ENCODE results near the gene PIK3R1. TPM values are rescaled to one million over a fixed set of nuclear protein-coding genes. Genes with fewer than 3 reads are reported as not detected.

The PIK3R1 gene
- total RNA-seq, 2 experiments from 2014 or later, result 61.1 to 65.0 TPM

DNA sequence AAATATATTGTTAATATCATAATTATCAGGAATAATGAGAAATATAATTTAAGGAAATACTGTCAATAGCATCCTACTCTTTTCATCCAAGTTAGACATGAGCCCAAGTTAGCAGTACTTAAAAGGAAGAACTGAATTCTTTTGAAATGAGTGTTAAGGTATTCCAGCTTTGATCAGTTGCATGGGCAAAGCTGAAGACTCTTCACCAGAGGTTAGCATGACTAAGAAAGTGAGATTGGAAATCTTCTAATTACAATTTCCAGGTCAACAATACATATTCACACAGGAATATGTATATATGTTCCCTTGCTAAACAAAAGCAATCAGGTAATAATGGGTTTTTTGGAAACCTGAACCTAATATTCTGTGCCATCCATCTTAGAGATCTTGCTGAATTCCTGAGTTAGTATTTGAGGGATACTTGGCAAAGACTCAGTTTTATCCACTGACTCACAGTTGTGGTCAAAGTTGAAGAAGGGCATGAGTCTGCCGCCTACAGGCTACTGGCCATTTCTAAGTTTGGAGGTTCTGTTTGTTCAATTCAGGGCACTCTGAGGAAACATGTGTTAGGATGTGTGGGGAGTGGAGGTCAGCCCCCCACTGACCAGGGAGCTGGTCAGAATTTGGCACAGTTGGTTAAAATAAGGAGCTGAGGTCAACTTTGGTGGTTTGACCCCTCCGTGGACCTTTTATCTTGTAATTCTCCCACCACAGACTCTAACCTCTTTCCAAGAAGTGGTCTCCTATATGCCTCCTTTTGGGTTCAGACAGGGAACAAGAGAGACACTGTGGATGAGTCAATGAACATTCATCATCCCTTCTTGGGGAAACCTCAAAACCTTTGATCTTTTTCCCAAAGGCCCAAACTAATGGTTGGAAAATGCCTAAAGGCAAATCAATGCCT, 118.3 kb downstream of the PIK3R1 start:
- H3K27ac Mint-ChIP-seq, result no peak overlapping the region
- DNase-seq (no peak), ATAC-seq (no peak)
- POLR2A ChIA-PET, result no interaction called here
- peaks cover 5% of the 10 kb centered on the region for H3K27me3 Mint-ChIP-seq (ENCODE audit: low read depth)
- peaks cover 18% of the 10 kb centered on the region for H3K4me1 Mint-ChIP-seq (ENCODE audit: low read depth)
- no peak overlapping the region for H3K4me3 Mint-ChIP-seq
- H3K36me3 Mint-ChIP-seq (ENCODE audit: low read depth), result no peaks in the 10 kb centered on the region
- CTCF ChIA-PET, result interaction anchor here (1.4 kb wide), 1 partner anchor 230 kb away, joined by 3 read pairs; no protein-coding TSS in a partner anchor
- H3K9me3 Mint-ChIP-seq (ENCODE audit: insufficient read depth), result no peaks in the 10 kb centered on the region

DNA sequence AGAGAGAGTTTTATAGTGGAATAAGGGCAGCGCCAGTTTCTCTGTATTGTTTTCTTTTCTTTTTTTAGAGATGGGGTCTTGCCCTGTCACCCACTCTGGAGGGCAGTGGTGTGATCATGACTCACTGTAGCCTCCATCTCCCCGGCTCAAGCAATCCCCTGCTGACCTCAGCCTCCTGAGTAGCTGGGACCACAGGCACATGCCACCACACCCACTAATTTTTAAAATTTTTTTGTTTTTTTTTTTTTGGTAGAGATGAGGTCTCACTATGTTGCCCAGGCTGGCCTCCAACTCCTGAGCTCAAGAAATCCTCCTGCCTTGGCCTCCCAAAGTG, 119.0 kb downstream of the PIK3R1 start:
- no peak for DNase-seq
- Mint-ChIP-seq H3K27ac (no peak overlapping the region), H3K4me3 (no peak overlapping the region), H3K27me3 (ENCODE audit: low read depth) (peaks cover 10% of the 10 kb centered on the region), H3K36me3 (ENCODE audit: low read depth) (no peaks in the 10 kb centered on the region), H3K4me1 (ENCODE audit: low read depth) (peaks cover 18% of the 10 kb centered on the region), H3K9me3 (ENCODE audit: insufficient read depth) (no peaks in the 10 kb centered on the region)
- no peak for ATAC-seq
- POLR2A ChIA-PET, result no interaction called here
- CTCF ChIA-PET, result interaction anchor here (1.4 kb wide), 1 partner anchor 230 kb away, joined by 3 read pairs; no protein-coding TSS in a partner anchor

DNA sequence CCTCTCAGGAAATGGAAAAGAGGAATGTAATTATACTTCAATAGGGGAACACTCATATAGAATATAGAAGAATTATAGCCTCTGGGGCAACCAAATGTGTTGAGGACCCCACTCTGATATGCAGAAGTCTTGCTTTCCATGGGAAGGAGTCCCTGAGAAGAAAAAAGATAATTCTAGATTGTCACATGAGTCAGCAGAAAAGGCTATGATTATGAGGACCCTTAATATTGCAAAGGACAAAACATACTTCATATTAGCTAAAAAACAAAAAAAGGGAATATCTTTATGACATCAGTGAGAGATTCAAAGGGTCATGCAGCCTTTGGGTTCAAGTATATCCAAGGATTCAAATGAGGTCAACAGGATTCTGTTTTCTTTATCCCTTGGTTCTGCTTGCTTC, 119.5 kb downstream of the PIK3R1 start:
- POLR2A ChIA-PET, result no interaction called here
- DNase-seq, result no peak
- CTCF ChIA-PET, result interaction anchor here (1.4 kb wide), 1 partner anchor 229 kb away, joined by 3 read pairs; no protein-coding TSS in a partner anchor
- ATAC-seq, result no peak
- H3K9me3 Mint-ChIP-seq (ENCODE audit: insufficient read depth), result no peaks in the 10 kb centered on the region
- H3K36me3 Mint-ChIP-seq (ENCODE audit: low read depth), result no peaks in the 10 kb centered on the region
- no peak overlapping the region for H3K27ac Mint-ChIP-seq
- H3K4me3 Mint-ChIP-seq, result no peak overlapping the region
- H3K4me1 Mint-ChIP-seq (ENCODE audit: low read depth), result peaks cover 18% of the 10 kb centered on the region
- peaks cover 11% of the 10 kb centered on the region for H3K27me3 Mint-ChIP-seq (ENCODE audit: low read depth)

DNA sequence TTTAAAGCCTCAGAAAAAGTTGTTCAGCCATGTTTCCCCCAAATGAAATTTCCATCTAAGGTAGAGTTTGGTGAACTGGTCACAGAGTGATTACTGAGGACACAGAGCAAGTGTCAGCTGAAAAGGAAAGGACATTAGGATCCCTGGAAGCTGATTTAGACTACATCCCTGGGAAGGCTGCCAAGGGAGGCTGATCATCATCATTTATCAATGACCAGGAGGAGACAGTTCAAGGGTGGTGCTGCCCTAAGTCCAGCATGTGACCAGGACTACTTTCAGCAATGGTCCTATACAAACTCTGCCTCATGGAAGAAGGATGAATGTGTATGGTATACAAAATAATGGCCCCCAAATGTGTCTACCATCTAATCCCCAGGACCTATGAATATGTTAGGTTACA, 120.6 kb downstream of the PIK3R1 start:
- H3K9me3 Mint-ChIP-seq (ENCODE audit: insufficient read depth), result no peaks in the 10 kb centered on the region
- no peak overlapping the region for H3K4me3 Mint-ChIP-seq
- no peaks in the 10 kb centered on the region for H3K36me3 Mint-ChIP-seq (ENCODE audit: low read depth)
- H3K4me1 Mint-ChIP-seq (ENCODE audit: low read depth), result peaks cover 18% of the 10 kb centered on the region
- DNase-seq, result no peak
- H3K27ac Mint-ChIP-seq, result no peak overlapping the region
- POLR2A ChIA-PET, result no interaction called here
- ATAC-seq, result no peak
- CTCF ChIA-PET, result no interaction called here
- H3K27me3 Mint-ChIP-seq (ENCODE audit: low read depth), result peaks cover 14% of the 10 kb centered on the region

DNA sequence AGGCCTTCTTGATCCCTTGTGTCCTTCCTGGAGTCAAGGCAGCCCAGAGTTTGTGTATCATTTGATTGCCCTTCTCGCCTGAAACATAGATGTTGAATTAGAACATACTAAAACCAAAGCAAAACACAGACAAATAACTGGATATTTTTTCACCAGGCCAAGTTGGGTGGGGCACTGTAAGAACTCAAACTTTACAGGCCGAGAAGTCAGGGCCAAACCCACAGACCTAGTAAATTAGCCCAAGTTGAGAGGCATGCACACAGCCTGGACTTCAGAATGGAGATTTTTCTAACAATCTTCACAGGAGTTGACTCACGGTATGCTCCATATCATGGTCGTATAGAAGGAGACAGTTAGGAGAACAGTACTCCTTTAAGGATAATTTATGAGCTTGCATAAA, 121.7 kb downstream of the PIK3R1 start:
- CTCF ChIA-PET, result no interaction called here

DNA sequence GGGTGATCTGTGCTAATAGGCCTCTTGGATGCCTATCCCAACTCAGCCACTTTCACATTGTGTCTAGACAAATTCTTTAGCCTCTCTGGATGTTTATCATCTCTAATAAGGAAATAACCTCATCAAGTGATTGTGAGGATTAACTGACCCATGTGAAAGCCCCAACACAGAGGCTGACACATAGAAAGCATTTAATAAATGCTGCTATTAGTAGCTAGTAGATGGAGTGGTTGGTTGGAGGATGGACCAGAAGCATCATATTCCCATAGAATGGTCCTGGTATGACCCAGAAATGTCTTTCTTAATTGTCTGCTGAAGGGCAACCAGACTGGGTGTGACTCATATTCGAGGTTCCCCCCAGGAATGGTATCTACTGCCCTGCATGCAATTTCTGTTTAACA, 124.4 kb downstream of the PIK3R1 start:
- DNase-seq (no peak), ATAC-seq (no peak)
- H3K4me3 Mint-ChIP-seq, result no peak overlapping the region
- peaks cover 13% of the 10 kb centered on the region for H3K27me3 Mint-ChIP-seq (ENCODE audit: low read depth)
- ChIA-PET POLR2A (no interaction called here), CTCF (no interaction called here)
- no peaks in the 10 kb centered on the region for H3K9me3 Mint-ChIP-seq (ENCODE audit: insufficient read depth)
- no peak overlapping the region for H3K27ac Mint-ChIP-seq
- H3K36me3 Mint-ChIP-seq (ENCODE audit: low read depth), result no peaks in the 10 kb centered on the region
- peaks cover 29% of the 10 kb centered on the region for H3K4me1 Mint-ChIP-seq (ENCODE audit: low read depth)

More for the DNA sequence above, 121.7 kb downstream of the PIK3R1 start:
- POLR2A ChIA-PET, result interaction anchor here (0.6 kb wide), 1 partner anchor 664 kb away, joined by 3 read pairs; no protein-coding TSS in a partner anchor
- Mint-ChIP-seq H3K4me3 (no peak overlapping the region), H3K4me1 (ENCODE audit: low read depth) (peaks cover 17% of the 10 kb centered on the region), H3K27me3 (ENCODE audit: low read depth) (peaks cover 13% of the 10 kb centered on the region), H3K9me3 (ENCODE audit: insufficient read depth) (no peaks in the 10 kb centered on the region), H3K36me3 (ENCODE audit: low read depth) (no peaks in the 10 kb centered on the region), H3K27ac (no peak overlapping the region)
- DNase-seq (no peak), ATAC-seq (no peak)

DNA sequence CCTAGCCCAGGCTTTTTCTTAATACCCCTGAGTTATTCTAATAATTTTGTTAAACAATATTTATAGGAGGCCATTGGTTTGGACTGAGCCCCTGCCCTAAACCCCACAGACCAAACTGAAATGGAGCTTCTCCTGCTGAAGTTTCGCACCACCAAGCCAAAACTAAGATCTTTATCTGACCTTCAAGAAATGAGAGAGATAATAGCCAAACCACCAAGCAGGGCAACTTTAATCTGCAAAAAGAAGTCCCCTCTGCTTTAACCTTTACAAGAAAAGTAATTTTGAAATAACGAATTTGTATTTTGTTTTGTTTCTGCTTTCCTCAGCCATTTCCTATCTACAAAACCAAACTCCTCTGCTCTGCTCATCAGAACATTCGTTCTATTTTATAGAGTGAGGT, 125.5 kb downstream of the PIK3R1 start:
- Mint-ChIP-seq H3K27ac (no peak overlapping the region), H3K36me3 (ENCODE audit: low read depth) (no peaks in the 10 kb centered on the region), H3K9me3 (ENCODE audit: insufficient read depth) (no peaks in the 10 kb centered on the region), H3K4me3 (no peak overlapping the region), H3K27me3 (ENCODE audit: low read depth) (peaks cover 13% of the 10 kb centered on the region), H3K4me1 (ENCODE audit: low read depth) (peaks cover 33% of the 10 kb centered on the region)
- CTCF ChIA-PET, result no interaction called here
- POLR2A ChIA-PET, result no interaction called here
- DNase-seq, result no peak
- ATAC-seq, result no peak

DNA sequence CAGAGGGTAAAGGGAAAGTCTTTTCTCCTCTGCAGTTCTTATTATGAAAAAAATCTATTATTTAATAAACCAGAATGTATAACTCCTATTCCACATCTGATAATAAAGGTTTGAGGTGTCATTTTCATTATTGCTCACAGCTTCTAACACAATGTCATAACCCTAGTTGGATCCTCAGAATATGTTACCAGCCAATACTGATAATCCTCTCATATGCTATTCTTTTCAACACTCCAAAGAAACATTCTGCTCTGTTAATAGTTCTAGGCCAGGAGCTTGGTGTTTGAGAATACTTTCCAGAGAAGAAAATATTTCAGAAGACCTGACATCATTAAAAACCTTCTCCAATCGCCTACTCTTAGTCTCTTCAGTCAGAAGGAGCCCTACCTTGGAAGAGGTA, 127.1 kb downstream of the PIK3R1 start:
- no peak for DNase-seq
- peaks cover 1% of the 10 kb centered on the region for H3K36me3 Mint-ChIP-seq (ENCODE audit: low read depth)
- peaks cover 39% of the 10 kb centered on the region for H3K4me1 Mint-ChIP-seq (ENCODE audit: low read depth)
- POLR2A ChIA-PET, result no interaction called here
- peaks cover 11% of the 10 kb centered on the region for H3K27me3 Mint-ChIP-seq (ENCODE audit: low read depth)
- no peak overlapping the region for H3K4me3 Mint-ChIP-seq
- H3K9me3 Mint-ChIP-seq (ENCODE audit: insufficient read depth), result no peaks in the 10 kb centered on the region
- CTCF ChIA-PET, result interaction anchor here (0.7 to 1.4 kb wide), 5 partner anchors 10 to 100 kb away, joined by 3 read pairs; no protein-coding TSS in a partner anchor
- ATAC-seq, result no peak
- no peak overlapping the region for H3K27ac Mint-ChIP-seq

DNA sequence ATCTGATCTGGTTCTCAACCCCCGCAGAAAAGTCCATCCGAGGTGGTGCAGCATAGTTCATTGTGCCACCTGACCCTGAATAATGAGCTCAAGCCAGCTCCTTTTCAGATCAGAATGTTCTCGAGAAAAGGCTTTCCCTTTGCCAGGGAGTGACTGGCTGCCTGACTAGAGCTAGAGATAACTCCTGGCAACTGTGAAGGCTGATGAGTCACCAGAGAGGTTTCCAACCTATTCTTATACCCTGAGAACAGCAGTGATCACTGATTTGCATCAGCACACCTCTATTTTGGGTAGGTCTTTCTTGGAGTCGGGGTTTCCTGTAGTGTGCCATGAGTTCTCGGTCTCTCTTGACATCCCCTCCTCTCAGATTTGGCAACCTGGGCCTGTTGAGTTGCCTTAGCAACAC, 127.9 kb downstream of the PIK3R1 start:
- ChIA-PET CTCF (interaction anchor here (0.7 to 1.4 kb wide), 5 partner anchors 10 to 99 kb away, joined by 3 read pairs; no protein-coding TSS in a partner anchor), POLR2A (no interaction called here)
- ATAC-seq (peak; percentile 63), DNase-seq (peak; percentile 25)
- Mint-ChIP-seq H3K27ac (no peak overlapping the region), H3K36me3 (ENCODE audit: low read depth) (peaks cover 3% of the 10 kb centered on the region), H3K4me3 (no peak overlapping the region), H3K4me1 (ENCODE audit: low read depth) (peaks cover 42% of the 10 kb centered on the region), H3K9me3 (ENCODE audit: insufficient read depth) (no peaks in the 10 kb centered on the region), H3K27me3 (ENCODE audit: low read depth) (peaks cover 11% of the 10 kb centered on the region)

DNA sequence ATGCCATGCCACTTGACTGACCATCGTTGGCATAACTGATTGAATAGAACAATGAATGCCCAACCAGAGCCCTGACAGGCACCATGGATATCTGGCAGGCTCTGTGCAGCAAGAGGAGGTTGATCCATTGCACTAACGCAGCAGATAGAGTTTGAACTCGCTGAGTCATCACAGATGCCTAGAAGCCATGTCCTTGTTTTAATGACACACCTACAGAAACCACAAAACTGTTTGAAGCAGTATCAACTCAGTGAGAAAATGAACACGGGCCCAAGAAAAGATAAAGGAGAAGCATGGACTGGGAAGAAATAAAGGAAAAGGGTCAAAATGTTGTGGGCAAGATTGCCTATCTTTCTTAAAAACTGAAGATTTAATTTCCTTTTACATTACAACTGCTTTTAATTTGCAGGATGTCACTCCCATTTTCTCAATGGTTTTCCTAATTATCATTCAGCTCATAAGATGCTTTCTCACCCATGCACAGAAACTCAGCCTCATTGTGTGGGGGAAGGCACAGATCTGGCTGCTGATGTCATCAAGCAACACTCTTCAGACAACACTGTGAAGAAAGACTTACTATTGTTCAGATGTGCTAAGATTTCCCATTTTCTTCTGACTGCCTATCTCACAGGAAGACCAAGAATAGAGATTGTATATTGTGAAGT, 129.0 kb downstream of the PIK3R1 start:
- ChIA-PET CTCF (no interaction called here), POLR2A (no interaction called here)
- peaks cover 42% of the 10 kb centered on the region for H3K4me1 Mint-ChIP-seq (ENCODE audit: low read depth)
- H3K9me3 Mint-ChIP-seq (ENCODE audit: insufficient read depth), result no peaks in the 10 kb centered on the region
- peak overlapping the region; percentile 31 for H3K27ac Mint-ChIP-seq
- DNase-seq (peak; percentile 28), ATAC-seq (peak; percentile 43)
- H3K27me3 Mint-ChIP-seq (ENCODE audit: low read depth), result peaks cover 4% of the 10 kb centered on the region
- no peak overlapping the region for H3K4me3 Mint-ChIP-seq
- H3K36me3 Mint-ChIP-seq (ENCODE audit: low read depth), result peaks cover 3% of the 10 kb centered on the region

DNA sequence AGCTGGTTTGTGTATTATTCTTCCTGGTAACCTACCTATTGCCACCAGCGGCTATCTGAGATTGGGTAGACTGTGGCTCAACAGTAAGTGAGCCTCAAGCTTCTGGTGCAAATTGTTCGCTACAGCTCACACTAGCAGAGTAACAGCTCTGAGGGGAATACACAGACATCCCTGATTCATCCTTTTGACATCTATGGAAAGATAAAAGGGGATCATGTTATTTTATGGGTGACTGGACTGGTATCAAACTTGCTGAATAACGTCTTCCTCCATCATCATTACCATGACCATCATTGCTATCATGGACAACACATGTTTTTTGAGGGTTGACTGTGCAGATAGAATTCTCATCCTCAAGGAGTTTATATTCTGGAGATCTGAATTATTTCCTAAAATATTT, 129.6 kb downstream of the PIK3R1 start:
- Mint-ChIP-seq H3K27ac (no peak overlapping the region), H3K4me1 (ENCODE audit: low read depth) (peaks cover 42% of the 10 kb centered on the region), H3K27me3 (ENCODE audit: low read depth) (peaks cover 3% of the 10 kb centered on the region), H3K36me3 (ENCODE audit: low read depth) (peaks cover 3% of the 10 kb centered on the region), H3K9me3 (ENCODE audit: insufficient read depth) (no peaks in the 10 kb centered on the region), H3K4me3 (no peak overlapping the region)
- ATAC-seq (peak; percentile 17), DNase-seq (no peak)
- POLR2A ChIA-PET, result no interaction called here
- CTCF ChIA-PET, result no interaction called here

DNA sequence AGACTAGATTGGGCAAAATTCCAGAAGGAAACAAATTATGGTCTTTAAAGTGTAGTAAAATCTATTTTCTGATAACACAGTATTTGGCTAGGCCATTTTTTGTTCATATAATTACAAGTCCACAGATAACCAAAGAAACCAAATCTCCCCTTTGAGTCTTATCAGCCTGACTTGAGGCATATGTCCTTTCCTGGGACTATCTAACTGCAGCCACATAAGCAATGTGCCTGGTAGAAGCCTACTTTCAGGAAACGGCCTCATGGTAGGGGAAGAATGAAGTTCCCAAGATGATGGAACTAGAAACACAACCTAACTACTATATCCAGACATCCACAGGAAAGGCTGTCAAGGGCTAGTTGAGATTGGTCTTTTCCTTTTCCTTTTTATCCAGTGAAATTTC, 130.0 kb downstream of the PIK3R1 start:
- Mint-ChIP-seq H3K4me3 (no peak overlapping the region), H3K27me3 (ENCODE audit: low read depth) (no peaks in the 10 kb centered on the region), H3K4me1 (ENCODE audit: low read depth) (peaks cover 42% of the 10 kb centered on the region), H3K9me3 (ENCODE audit: insufficient read depth) (no peaks in the 10 kb centered on the region), H3K27ac (no peak overlapping the region), H3K36me3 (ENCODE audit: low read depth) (peaks cover 3% of the 10 kb centered on the region)
- no peak for DNase-seq
- CTCF ChIA-PET, result no interaction called here
- POLR2A ChIA-PET, result no interaction called here
- ATAC-seq, result no peak

All from activated CD8-positive, alpha-beta T cell treated with anti-CD3 and anti-CD28 coated beads, Interleukin-2, amount 10 ng/mL, durations not matched to agents 7 days and 5 days (primary cell).